Mucosa of stomach (tissue), 1 donor: ENCODE measurements around the gene CKM.
"Not testable (repeated sequence)": the region's sequence is repeated elsewhere in the genome, so short reads cannot be mapped to it uniquely, and the experiment has no call there.

Source experiments
- H3K27me3 ChIP-seq: one replicate; pipeline ENCODE4 v1.7.0; 2013; ENCODE audit warnings: mild to moderate bottlenecking, low read length; ENCODE audit not compliant: control insufficient read depth, insufficient read depth
- H3K36me3 ChIP-seq: one replicate; pipeline ENCODE4 v1.7.0; 2013; ENCODE audit warnings: low read length; ENCODE audit not compliant: control insufficient read depth, insufficient read depth
- H3K4me1 ChIP-seq: one replicate; pipeline ENCODE4 v1.7.0; 2013; ENCODE audit warnings: mild to moderate bottlenecking, low read length; ENCODE audit not compliant: control insufficient read depth, insufficient read depth
- H3K4me3 ChIP-seq: one replicate; pipeline ENCODE4 v1.7.0; 2013; ENCODE audit warnings: low read length
- H3K9ac ChIP-seq: one replicate; pipeline ENCODE4 v1.7.0; 2013; ENCODE audit warnings: mild to moderate bottlenecking, low read length, moderate library complexity
- H3K9me3 ChIP-seq: one replicate; pipeline ENCODE4 v1.7.0; 2013; ENCODE audit warnings: mild to moderate bottlenecking, low read length, moderate library complexity; ENCODE audit not compliant: control insufficient read depth
- donor health status: Pancreatic carcinoma.

Gene CKM

GRCh38 chr19:45331411-45331810 is 8.7 kb upstream of the CKM start:
- peaks cover 5% of the 10 kb centered on the region for H3K4me1 ChIP-seq
- no peaks in the 10 kb centered on the region for H3K9me3 ChIP-seq
- H3K36me3 ChIP-seq: no peaks in the 10 kb centered on the region
- H3K27me3 ChIP-seq: no peaks in the 10 kb centered on the region
- no peak overlapping the region for H3K9ac ChIP-seq
- no peak overlapping the region for H3K4me3 ChIP-seq

- Histone ChIP-seq H3K4me3 (no peak overlapping the region), H3K9ac (no peak overlapping the region), H3K4me1 (peaks cover 10% of the 10 kb centered on the region), H3K36me3 (no peaks in the 10 kb centered on the region), H3K27me3 (peaks cover 19% of the 10 kb centered on the region), H3K9me3 (no peaks in the 10 kb centered on the region)
These were observed 4.9 kb upstream of the CKM start for GRCh38 chr19:45327404-45328143.

GRCh38 chr19:45324349-45324907 is 1.8 kb upstream of the CKM start:
- Histone ChIP-seq H3K27me3 (peaks cover 25% of the 10 kb centered on the region), H3K4me3 (no peak overlapping the region), H3K36me3 (no peaks in the 10 kb centered on the region)

GRCh38 chr19:45323671-45324081 is 1.0 kb upstream of the CKM start:
- Histone ChIP-seq H3K9ac (peak overlapping the region; percentile 43), H3K36me3 (no peaks in the 10 kb centered on the region), H3K4me3 (no peak overlapping the region), H3K27me3 (peaks cover 25% of the 10 kb centered on the region), H3K4me1 (peaks cover 10% of the 10 kb centered on the region), H3K9me3 (no peaks in the 10 kb centered on the region)

More at GRCh38 chr19:45324349-45324907, 1.8 kb upstream of the CKM start:
- Histone ChIP-seq H3K4me1 (peaks cover 10% of the 10 kb centered on the region), H3K9ac (no peak overlapping the region), H3K9me3 (no peaks in the 10 kb centered on the region)

DNA sequence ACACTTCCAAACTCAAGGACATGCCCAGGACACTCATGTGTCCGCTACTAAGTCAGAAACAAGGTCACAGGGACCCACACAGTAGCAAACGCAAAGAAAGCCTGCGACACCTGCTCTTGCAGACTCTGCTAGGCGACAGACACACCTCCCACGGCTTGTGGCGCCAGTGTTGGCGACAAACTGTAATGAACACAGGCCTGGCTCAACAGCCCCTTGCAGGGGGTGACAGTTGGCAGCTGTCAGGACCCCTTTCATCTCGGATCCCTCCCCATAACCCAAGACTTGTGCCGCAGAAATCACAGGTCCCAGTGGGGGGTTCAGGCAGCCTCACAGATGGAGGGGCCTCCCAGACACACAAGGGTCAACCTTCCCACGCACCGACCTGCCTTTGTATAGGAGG is 364 bp downstream of the CKM start:
- Histone ChIP-seq H3K9me3 (no peaks in the 10 kb centered on the region), H3K4me3 (no peak overlapping the region), H3K27me3 (peaks cover 25% of the 10 kb centered on the region), H3K36me3 (no peaks in the 10 kb centered on the region), H3K9ac (no peak overlapping the region), H3K4me1 (peaks cover 10% of the 10 kb centered on the region)

DNA sequence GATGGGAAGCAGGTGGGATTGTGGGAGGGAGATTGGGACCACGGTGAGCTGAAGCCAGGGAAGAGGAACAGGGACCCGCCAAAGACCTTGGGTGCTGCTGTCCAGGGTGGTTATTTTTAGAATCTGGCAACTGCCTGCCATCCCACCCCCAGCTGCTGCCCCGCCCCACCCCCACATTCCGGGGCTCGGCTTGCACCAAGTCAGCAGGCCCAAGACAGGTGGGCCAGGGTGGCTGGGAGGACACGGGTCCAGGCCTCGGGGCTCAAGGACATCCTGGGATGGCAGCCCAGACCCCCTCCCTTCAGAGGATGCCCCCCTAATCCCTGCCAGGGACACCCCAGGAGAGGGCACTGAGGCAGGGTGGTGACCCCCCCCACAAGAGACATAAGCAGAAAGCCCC is 827 bp downstream of the CKM start:
- Histone ChIP-seq H3K27me3 (peaks cover 25% of the 10 kb centered on the region), H3K4me1 (peaks cover 10% of the 10 kb centered on the region)

DNA sequence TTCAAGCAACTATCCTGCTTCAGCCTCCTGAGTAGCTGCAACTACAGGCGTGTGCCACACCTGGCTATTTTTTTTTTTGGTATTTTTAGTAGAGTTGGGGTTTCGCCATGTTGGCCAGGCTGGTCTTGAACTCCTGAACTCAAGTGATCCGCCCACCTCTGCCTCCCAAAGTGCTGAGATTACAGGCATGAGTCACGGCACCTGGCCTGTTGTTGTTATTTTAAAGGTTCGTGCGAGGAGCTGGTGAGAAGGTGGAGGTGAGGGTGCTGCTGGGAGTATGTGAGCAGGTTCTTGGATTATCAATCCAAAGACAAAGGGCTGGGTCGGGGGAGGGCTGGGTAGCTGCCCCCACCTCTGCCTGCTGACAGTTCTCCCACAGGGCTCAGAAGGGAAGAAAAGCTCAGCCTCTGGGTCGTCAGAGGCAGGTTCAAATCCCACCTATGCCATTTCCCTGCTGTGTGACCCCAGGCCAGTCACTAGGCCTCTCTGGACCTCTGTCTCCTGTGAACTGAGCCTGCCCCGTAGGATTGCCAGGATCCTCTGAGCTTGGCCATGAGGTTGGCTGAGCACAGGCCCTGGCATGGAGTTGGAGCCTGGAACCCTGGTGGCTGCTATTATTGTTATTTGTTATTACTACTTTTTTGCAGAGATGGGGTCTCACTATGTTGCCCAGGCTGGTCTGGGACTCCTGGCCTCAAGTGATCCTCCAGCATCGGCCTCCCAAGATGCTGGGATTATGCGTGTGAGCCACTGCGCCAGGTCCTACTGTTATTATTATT is 1.5 kb downstream of the CKM start:
- Histone ChIP-seq H3K36me3 (no peaks in the 10 kb centered on the region), H3K9me3 (no peaks in the 10 kb centered on the region), H3K4me3 (no peak overlapping the region), H3K27me3 (peaks cover 28% of the 10 kb centered on the region), H3K4me1 (peaks cover 10% of the 10 kb centered on the region), H3K9ac (no peak overlapping the region)

More for the DNA sequence above, 827 bp downstream of the CKM start:
- Histone ChIP-seq H3K4me3 (no peak overlapping the region), H3K9ac (no peak overlapping the region), H3K9me3 (no peaks in the 10 kb centered on the region), H3K36me3 (no peaks in the 10 kb centered on the region)

GRCh38 chr19:45315304-45315703 is 7.4 kb downstream of the CKM start:
- no peaks in the 10 kb centered on the region for H3K4me1 ChIP-seq
- peaks cover 10% of the 10 kb centered on the region for H3K27me3 ChIP-seq
- H3K9ac ChIP-seq: no peak overlapping the region
- no peaks in the 10 kb centered on the region for H3K9me3 ChIP-seq
- H3K36me3 ChIP-seq: no peaks in the 10 kb centered on the region
- H3K4me3 ChIP-seq: no peak overlapping the region

- peaks cover 10% of the 10 kb centered on the region for H3K27me3 ChIP-seq
- no peaks in the 10 kb centered on the region for H3K36me3 ChIP-seq
- H3K4me1 ChIP-seq: no peaks in the 10 kb centered on the region
These were observed 7.9 kb downstream of the CKM start for GRCh38 chr19:45314708-45315245.

DNA sequence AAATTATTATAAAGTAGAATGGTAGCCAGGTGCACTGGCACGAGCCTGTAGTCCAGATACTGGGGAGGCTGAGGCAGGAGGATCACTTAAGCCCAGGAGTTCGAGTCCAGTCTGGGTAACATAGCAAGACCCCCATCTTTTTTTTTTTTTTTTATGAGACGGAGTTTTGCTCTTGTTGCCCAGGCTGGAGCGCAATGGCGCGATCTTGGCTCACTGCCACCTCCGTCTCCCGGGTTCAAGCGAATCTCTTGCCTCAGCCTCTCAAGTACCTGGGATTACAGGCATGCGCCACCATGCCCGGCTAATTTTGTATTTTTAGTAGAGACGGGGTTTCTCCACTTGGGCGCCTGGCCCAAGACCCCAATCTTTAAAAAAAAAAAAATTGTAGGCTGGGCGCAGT is 10.4 kb downstream of the CKM start:
- not testable (repeated sequence) for H3K4me3 ChIP-seq, H3K27me3 ChIP-seq, H3K4me1 ChIP-seq, H3K36me3 ChIP-seq, H3K9me3 ChIP-seq, H3K9ac ChIP-seq

More at GRCh38 chr19:45314708-45315245, 7.9 kb downstream of the CKM start:
- no peak overlapping the region for H3K9ac ChIP-seq
- H3K9me3 ChIP-seq: no peaks in the 10 kb centered on the region
- H3K4me3 ChIP-seq: no peak overlapping the region

DNA sequence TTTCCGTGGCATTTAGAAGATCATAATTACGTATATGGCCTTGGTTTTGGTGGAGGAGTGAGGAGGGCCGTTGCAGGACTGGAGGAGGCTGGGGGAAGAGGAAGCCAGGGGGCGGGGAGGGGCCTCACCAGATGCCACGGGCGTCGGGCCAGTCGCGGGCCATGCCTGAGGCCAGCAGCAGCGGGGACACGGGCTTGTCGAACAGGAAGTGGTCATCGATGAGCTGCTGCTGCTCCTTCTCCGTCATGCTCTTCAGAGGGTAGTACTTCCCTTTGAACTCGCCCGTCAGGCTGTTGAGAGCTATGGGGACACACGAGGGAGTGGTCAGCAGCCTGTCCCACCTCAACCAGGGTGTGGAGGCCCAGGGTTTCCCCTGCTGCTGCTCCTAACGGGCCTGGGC is 11.1 kb downstream of the CKM start:
- Histone ChIP-seq H3K9me3 (no peaks in the 10 kb centered on the region), H3K27me3 (peaks cover 9% of the 10 kb centered on the region), H3K4me1 (no peaks in the 10 kb centered on the region), H3K4me3 (no peak overlapping the region), H3K9ac (no peak overlapping the region), H3K36me3 (no peaks in the 10 kb centered on the region)

DNA sequence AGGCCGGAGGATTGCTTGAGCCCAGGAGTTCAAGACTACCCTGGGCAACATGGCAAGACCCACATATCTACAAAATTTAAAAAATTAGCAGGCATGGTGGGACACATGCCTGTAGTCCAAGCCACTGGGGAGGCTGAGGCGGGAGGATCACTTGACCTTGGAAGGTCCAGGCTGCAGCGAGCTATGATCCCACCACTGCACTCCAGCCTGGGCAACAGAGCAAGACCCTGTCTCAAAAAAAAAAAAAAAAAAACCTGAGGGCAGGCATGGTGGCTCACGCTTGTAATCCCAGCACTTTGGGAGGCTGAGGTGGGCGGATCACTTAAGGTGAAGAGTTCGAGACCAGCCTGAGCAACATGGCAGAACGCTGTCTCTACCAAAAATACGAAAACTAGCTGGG is 13.4 kb downstream of the CKM start:
- H3K9ac ChIP-seq, H3K9me3 ChIP-seq, H3K36me3 ChIP-seq, H3K4me1 ChIP-seq, H3K4me3 ChIP-seq, H3K27me3 ChIP-seq: not testable (repeated sequence)
